Measurements from ENCODE around the gene LRRC26.

The LRRC26 gene

DNA sequence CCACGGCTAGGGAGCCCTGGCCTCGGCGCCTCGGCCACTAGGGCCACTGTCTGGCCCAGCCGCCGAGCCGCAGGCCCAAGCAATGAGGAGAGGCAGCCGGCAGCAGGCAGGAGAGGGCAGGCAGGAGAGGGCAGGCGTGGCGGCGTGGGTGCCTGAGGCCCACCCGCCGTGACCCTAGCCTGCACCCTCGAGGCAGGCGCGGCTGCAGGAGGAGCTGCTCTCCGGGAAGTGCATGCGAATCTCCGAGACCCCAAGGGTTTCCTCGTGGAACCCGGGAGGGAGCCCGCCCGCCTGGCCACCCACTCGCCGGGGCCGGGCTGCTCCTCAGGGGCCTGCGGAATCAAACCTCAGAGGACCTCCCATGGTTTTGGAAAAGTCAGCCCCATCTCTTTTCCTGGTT is 21.6 kb downstream of the LRRC26 start:
- Histone ChIP-seq H3K27ac (replicated peaks) (no peak overlapping the region), H3K27me3 (ENCODE audit: insufficient read depth, poor library complexity, severe bottlenecking) (no peaks in the 10 kb centered on the region), H3K4me3 (replicated peaks; ENCODE audit: insufficient read depth, low read length) (no peak overlapping the region)
- no peak for DNase-seq (ENCODE audit: low read depth in 1 of 2, low spot score in 1 of 2)
- no peak for TF ChIP-seq POLR2AphosphoS5 (IDR thresholded peaks at IDR 0.05; ENCODE audit: low read depth)
- no peak for TF ChIP-seq GABPA (IDR thresholded peaks at IDR 0.05; ENCODE audit: low read depth)
- TF ChIP-seq, protein P1, sequence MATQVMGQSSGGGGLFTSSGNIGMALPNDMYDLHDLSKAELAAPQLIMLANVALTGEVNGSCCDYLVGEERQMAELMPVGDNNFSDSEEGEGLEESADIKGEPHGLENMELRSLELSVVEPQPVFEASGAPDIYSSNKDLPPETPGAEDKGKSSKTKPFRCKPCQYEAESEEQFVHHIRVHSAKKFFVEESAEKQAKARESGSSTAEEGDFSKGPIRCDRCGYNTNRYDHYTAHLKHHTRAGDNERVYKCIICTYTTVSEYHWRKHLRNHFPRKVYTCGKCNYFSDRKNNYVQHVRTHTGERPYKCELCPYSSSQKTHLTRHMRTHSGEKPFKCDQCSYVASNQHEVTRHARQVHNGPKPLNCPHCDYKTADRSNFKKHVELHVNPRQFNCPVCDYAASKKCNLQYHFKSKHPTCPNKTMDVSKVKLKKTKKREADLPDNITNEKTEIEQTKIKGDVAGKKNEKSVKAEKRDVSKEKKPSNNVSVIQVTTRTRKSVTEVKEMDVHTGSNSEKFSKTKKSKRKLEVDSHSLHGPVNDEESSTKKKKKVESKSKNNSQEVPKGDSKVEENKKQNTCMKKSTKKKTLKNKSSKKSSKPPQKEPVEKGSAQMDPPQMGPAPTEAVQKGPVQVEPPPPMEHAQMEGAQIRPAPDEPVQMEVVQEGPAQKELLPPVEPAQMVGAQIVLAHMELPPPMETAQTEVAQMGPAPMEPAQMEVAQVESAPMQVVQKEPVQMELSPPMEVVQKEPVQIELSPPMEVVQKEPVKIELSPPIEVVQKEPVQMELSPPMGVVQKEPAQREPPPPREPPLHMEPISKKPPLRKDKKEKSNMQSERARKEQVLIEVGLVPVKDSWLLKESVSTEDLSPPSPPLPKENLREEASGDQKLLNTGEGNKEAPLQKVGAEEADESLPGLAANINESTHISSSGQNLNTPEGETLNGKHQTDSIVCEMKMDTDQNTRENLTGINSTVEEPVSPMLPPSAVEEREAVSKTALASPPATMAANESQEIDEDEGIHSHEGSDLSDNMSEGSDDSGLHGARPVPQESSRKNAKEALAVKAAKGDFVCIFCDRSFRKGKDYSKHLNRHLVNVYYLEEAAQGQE (IDR thresholded peaks at IDR 0.05; ENCODE audit: insufficient replicate concordance, low read depth): no peak
- TF ChIP-seq, protein P2, sequence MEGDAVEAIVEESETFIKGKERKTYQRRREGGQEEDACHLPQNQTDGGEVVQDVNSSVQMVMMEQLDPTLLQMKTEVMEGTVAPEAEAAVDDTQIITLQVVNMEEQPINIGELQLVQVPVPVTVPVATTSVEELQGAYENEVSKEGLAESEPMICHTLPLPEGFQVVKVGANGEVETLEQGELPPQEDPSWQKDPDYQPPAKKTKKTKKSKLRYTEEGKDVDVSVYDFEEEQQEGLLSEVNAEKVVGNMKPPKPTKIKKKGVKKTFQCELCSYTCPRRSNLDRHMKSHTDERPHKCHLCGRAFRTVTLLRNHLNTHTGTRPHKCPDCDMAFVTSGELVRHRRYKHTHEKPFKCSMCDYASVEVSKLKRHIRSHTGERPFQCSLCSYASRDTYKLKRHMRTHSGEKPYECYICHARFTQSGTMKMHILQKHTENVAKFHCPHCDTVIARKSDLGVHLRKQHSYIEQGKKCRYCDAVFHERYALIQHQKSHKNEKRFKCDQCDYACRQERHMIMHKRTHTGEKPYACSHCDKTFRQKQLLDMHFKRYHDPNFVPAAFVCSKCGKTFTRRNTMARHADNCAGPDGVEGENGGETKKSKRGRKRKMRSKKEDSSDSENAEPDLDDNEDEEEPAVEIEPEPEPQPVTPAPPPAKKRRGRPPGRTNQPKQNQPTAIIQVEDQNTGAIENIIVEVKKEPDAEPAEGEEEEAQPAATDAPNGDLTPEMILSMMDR (IDR thresholded peaks at IDR 0.05; ENCODE audit: insufficient read depth, low read length): no peak
- no peak for TF ChIP-seq SPI1 (IDR thresholded peaks at IDR 0.05; ENCODE audit: borderline replicate concordance, low read depth)

DNA sequence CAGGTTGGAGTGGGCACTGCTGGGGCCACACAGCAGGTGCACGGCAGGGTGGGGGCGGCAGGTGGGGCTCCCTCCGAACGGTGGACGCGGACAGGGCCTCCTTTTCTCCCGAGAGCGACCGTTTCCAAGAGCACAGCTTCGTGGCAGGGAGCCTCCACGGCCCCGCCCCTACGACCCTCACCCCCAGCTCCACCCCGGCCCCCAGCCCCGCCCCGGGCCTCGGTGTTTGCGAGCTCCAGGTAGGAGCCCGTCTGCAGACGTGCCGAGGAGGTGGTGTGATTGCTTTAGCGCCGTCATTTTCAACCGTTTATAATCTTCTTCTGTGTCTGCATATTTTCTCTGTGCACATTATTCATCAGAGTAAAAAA is 22.1 kb downstream of the LRRC26 start:
- TF ChIP-seq SPI1 (IDR thresholded peaks at IDR 0.05; ENCODE audit: borderline replicate concordance, low read depth) (no peak), GABPA (IDR thresholded peaks at IDR 0.05; ENCODE audit: low read depth) (no peak), POLR2AphosphoS5 (IDR thresholded peaks at IDR 0.05; ENCODE audit: low read depth) (no peak)
- TF ChIP-seq, protein P1 (IDR thresholded peaks at IDR 0.05; ENCODE audit: insufficient replicate concordance, low read depth): no peak
- TF ChIP-seq, protein P2 (IDR thresholded peaks at IDR 0.05; ENCODE audit: insufficient read depth, low read length): no peak
- no peaks in the 10 kb centered on the region for H3K27me3 ChIP-seq (ENCODE audit: insufficient read depth, poor library complexity, severe bottlenecking)
- no peak for DNase-seq (ENCODE audit: low read depth in 1 of 2, low spot score in 1 of 2)

DNA sequence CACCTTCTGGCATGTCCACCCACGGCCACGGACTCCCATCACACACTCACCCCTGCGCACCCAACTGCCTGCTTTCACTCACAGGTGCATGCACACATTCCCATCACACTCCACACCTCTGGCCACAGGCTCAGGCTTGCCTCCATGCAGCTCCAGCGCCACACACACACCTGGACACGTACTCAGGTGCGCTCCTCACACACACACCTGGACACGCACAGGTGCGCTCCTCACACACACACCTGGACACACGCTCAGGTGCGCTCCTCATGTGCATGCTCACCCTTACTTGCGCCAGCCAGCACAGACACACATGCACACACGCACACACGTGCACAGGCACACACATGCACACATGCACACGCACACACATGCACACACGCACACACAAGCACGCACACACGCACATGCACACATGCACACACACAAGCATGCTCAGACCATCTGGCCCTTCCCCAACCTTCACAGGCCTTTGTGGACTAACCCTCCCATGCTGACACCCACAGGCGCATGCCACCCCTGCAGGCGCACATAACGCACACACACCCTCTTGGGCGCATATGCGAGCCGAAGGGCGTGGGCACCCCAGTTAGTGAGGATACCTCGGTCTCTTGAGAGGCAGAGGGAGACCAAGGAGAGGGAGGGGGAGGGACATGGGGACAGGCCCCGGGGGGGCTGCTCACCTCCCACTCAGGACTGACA is 22.6 kb downstream of the LRRC26 start:
- no peak overlapping the region for H3K27ac ChIP-seq (replicated peaks)
- TF ChIP-seq POLR2AphosphoS5 (IDR thresholded peaks at IDR 0.05; ENCODE audit: low read depth): no peak
- TF ChIP-seq, protein P1 (IDR thresholded peaks at IDR 0.05; ENCODE audit: insufficient replicate concordance, low read depth): no peak
- no peak for TF ChIP-seq GABPA (IDR thresholded peaks at IDR 0.05; ENCODE audit: low read depth)
- no peak for TF ChIP-seq SPI1 (IDR thresholded peaks at IDR 0.05; ENCODE audit: borderline replicate concordance, low read depth)
- TF ChIP-seq, protein P2 (IDR thresholded peaks at IDR 0.05; ENCODE audit: insufficient read depth, low read length): no peak
- H3K27me3 ChIP-seq (ENCODE audit: insufficient read depth, poor library complexity, severe bottlenecking): no peaks in the 10 kb centered on the region
- H3K4me3 ChIP-seq (replicated peaks; ENCODE audit: insufficient read depth, low read length): no peak overlapping the region
- no peak for DNase-seq (ENCODE audit: low read depth in 1 of 2, low spot score in 1 of 2)

More for the DNA sequence above, 22.1 kb downstream of the LRRC26 start:
- Histone ChIP-seq H3K27ac (replicated peaks) (no peak overlapping the region), H3K4me3 (replicated peaks; ENCODE audit: insufficient read depth, low read length) (no peak overlapping the region)

Measured in HL-60 (cell line).